Heart left ventricle (tissue), 16 donors: ENCODE data around the gene TRIM24. TPM values are rescaled to one million over a fixed set of nuclear protein-coding genes. Genes with fewer than 3 reads are reported as not detected.

Source experiments
- ATAC-seq, 4 donors: fragments of 200-7000 bp; cut with Tn5 transposase; one replicate each; pipeline ENCODE4 v1.9.1; 2020 to 2022; ENCODE audit warnings: moderate library complexity in 4 of 4, mild to moderate bottlenecking in 3 of 4, moderate number of reproducible peaks in 1 of 4
- DNase-seq, 5 donors: peaks; one replicate each; pipeline ENCODE4 v3.0.0-alpha.2; 2020
- H3K27ac ChIP-seq, 12 donors: fragments of 200-600 bp; sonication (generic) in 4 of 12; one replicate each; pipeline versions ENCODE4 v1.5.0 to v1.8.0; 2016 to 2022; ENCODE audit warnings: mild to moderate bottlenecking in 2 of 12
- H3K27me3 ChIP-seq, 9 donors: fragments of 200-600 bp; sonication (generic) in 2 of 9; one replicate each; pipeline versions ENCODE4 v1.5.1 to v1.8.0; 2016 to 2022; ENCODE audit warnings: mild to moderate bottlenecking in 3 of 9
- H3K36me3 ChIP-seq, 9 donors: fragments of 200-600 bp; sonication (generic) in 2 of 9; one replicate each; pipeline versions ENCODE4 v1.5.0 to v1.8.0; 2018 to 2022; ENCODE audit warnings: mild to moderate bottlenecking in 2 of 9
- H3K4me1 ChIP-seq, 12 donors: fragments of 200-600 bp; sonication (generic) in 4 of 12; one replicate each; pipeline versions ENCODE4 v1.5.0 to v1.8.0; 2016 to 2022; ENCODE audit warnings: mild to moderate bottlenecking in 3 of 12
- H3K4me3 ChIP-seq, 12 donors: fragments of 200-600 bp; sonication (generic) in 4 of 12; one replicate each; pipeline versions ENCODE4 v1.5.0 to v1.8.0; 2017 to 2022; ENCODE audit warnings: mild to moderate bottlenecking in 9 of 12, moderate library complexity in 4 of 12
- H3K9me3 ChIP-seq, 12 donors: fragments of 200-600 bp; sonication (generic) in 4 of 12; one replicate each; pipeline versions ENCODE4 v1.5.0 to v1.8.0; 2016 to 2022; ENCODE audit warnings: mild to moderate bottlenecking in 1 of 12
- POLR2A ChIP-seq, 2 donors: fragments of 450-650 bp; IDR thresholded peaks; one replicate each; pipeline ENCODE4 v1.6.1; 2017; ENCODE audit warnings: antibody characterized with exemption in 2 of 2, mild to moderate bottlenecking in 2 of 2, moderate library complexity in 2 of 2
- WGBS, 4 donors: extraction: QIAGEN DNeasy Blood & Tissue Kit in 2 of 4; methylation state at CpG; one replicate each; pipeline versions ENCODE4 v1.1.5 to v1.1.7; 2013 to 2018; 5-methylcytosine and 5-hydroxymethylcytosine counted together
- intact Hi-C, 10 donors: fragments of 100-400 bp; cut with DNase I; formaldehyde crosslinking; loops; one replicate each; pipeline versions ENCODE4 v1.11.1 to v1.14.2; 2022
- polyA plus RNA-seq, 2 donors: library from polyadenylated mRNA; stranded (reverse); fragments of 200-250 nt; gene quantifications; one replicate each; pipeline ENCODE4 v1.2.3, GENCODE V29; 2013
- total RNA-seq, 9 donors: library from RNA; depleted of rRNA in 2 of 9; stranded (reverse); fragments of >200 nt in 2 of 9; fragmentation: NEBNext Ultra II Directional in 3 of 9; extraction: Animal tissue kit (Norgen Biotek cat#: 25700) in 3 of 9; gene quantifications; one replicate each; pipeline versions ENCODE4 v1.1.0 to v1.2.4, GENCODE V29; 2016 to 2023
- TF ChIP-seq, protein P1 (sequence below), 12 donors: fragments of 200-600 bp; sonication (generic) in 4 of 12; IDR thresholded peaks; one replicate each; pipeline versions ENCODE4 v1.5.0 to v1.8.0; 2018 to 2022; ENCODE audit warnings: antibody characterized with exemption in 12 of 12, mild to moderate bottlenecking in 5 of 12
- donor health status: ischemic (EF 13 %, LVEDD 7.1; RV severe dilation, severe dysfunction).
- donor health status: healthy with polysubstance abuse.
- donor health status: DM: no; HTN: yes; CAD: no.
- donor health status: DM: no; HTN: no; CAD: no.
- donor health status: ischemic (EF 25% LVEDD 6.9; RV normal size, moderate dysfunction).
- donor health status: ischemic (EF 25% LVEDD 5.7; RV mildly dilated, moderate dysfunction).
- donor health status: healthy.
- donor health status: DM: yes; HTN: yes; CAD: no.
- donor health status: ischemic (EF 35%, LVEDD 5.7; RV mildly dilated, moderate dysfunction).
- donor health status: nonischemic (EF 11% LVEDD 7.7; RV severe dilation, severe dysfunction).
- donor health status: DM: yes; HTN: yes; CAD: no.
- donor health status: PGD.
- donor health status: ischemic (EF 29% LVEDD 5.4; RV normal size, mild dysfunction).
- donor health status: nonischemic (EF 23%, LVEDD 6.1; RV moderate dilation, normal function).

The TRIM24 gene
- total and polyA plus RNA-seq, 11 donors, result 9.0 to 27.2 (median 16.8) TPM

DNA sequence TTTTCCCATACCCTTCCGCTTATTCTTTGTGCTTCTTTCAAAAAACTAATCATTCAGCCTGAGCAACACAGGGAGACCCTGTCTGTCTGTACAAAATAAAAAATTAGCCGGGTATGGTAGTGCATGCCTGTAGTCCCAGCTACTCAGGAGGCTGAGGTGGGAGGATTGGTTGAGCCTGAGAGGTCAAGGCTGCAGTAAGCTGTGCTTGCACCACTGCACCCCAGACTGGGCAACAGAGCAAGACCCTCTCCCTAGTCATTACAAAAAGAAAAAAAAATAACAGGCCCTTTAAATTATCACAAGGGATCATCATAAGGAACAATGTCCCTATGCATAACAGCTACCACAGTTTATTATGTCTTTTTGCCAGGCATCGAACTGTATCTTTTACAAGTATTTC lies 119.6 kb downstream of the TRIM24 start:
- H3K4me3 ChIP-seq, result no peak overlapping the region
- TF ChIP-seq POLR2A (IDR thresholded peaks at IDR 0.05), result no peak
- TF ChIP-seq, protein P1, sequence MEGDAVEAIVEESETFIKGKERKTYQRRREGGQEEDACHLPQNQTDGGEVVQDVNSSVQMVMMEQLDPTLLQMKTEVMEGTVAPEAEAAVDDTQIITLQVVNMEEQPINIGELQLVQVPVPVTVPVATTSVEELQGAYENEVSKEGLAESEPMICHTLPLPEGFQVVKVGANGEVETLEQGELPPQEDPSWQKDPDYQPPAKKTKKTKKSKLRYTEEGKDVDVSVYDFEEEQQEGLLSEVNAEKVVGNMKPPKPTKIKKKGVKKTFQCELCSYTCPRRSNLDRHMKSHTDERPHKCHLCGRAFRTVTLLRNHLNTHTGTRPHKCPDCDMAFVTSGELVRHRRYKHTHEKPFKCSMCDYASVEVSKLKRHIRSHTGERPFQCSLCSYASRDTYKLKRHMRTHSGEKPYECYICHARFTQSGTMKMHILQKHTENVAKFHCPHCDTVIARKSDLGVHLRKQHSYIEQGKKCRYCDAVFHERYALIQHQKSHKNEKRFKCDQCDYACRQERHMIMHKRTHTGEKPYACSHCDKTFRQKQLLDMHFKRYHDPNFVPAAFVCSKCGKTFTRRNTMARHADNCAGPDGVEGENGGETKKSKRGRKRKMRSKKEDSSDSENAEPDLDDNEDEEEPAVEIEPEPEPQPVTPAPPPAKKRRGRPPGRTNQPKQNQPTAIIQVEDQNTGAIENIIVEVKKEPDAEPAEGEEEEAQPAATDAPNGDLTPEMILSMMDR (IDR thresholded peaks at IDR 0.05), result no peak
- H3K27me3 ChIP-seq, result no peaks in the 10 kb centered on the region
- H3K27ac ChIP-seq, result no peak overlapping the region
- WGBS, 4 donors, result 96 to 99% (median 98%) methylated on average over 3 of the region's 3 CpGs
- DNase-seq, result no peak
- intact Hi-C loops, result no loop called here
- no peaks in the 10 kb centered on the region for H3K9me3 ChIP-seq
- no peak for ATAC-seq
- no peaks in the 10 kb centered on the region for H3K4me1 ChIP-seq
- H3K36me3 ChIP-seq, result peaks cover 0 to 93% (median 71%) of the 10 kb centered on the region in 9 donors

- Histone ChIP-seq H3K4me1 (peaks cover 0 to 1% (median 0%) of the 10 kb centered on the region in 12 donors), H3K27ac (no peak overlapping the region), H3K4me3 (no peak overlapping the region), H3K36me3 (peaks cover 0 to 97% (median 82%) of the 10 kb centered on the region in 9 donors), H3K9me3 (no peaks in the 10 kb centered on the region), H3K27me3 (no peaks in the 10 kb centered on the region)
- no peak for DNase-seq
- no peak for ATAC-seq
- TF ChIP-seq POLR2A (IDR thresholded peaks at IDR 0.05), result no peak
- TF ChIP-seq, protein P1 (IDR thresholded peaks at IDR 0.05), result no peak
- intact Hi-C loops, result no loop called here
- WGBS, 4 donors, result 95 to 96% (median 95%) methylated on average over 4 of the region's 4 CpGs
Measured at GRCh38 chr7:138581065-138581464, 121.0 kb downstream of the TRIM24 start.

- intact Hi-C loops, result no loop called here
- Histone ChIP-seq H3K4me1 (peaks cover 0 to 11% (median 0%) of the 10 kb centered on the region in 12 donors), H3K9me3 (no peaks in the 10 kb centered on the region), H3K27me3 (no peaks in the 10 kb centered on the region), H3K27ac (no peak overlapping the region), H3K4me3 (no peak overlapping the region), H3K36me3 (peaks cover 0 to 77% (median 62%) of the 10 kb centered on the region in 9 donors)
- no peak for ATAC-seq
- no peak for DNase-seq
- no peak for TF ChIP-seq POLR2A (IDR thresholded peaks at IDR 0.05)
- TF ChIP-seq, protein P1 (IDR thresholded peaks at IDR 0.05), result no peak
Measured at GRCh38 chr7:138584283-138584682, 124.2 kb downstream of the TRIM24 start.

DNA sequence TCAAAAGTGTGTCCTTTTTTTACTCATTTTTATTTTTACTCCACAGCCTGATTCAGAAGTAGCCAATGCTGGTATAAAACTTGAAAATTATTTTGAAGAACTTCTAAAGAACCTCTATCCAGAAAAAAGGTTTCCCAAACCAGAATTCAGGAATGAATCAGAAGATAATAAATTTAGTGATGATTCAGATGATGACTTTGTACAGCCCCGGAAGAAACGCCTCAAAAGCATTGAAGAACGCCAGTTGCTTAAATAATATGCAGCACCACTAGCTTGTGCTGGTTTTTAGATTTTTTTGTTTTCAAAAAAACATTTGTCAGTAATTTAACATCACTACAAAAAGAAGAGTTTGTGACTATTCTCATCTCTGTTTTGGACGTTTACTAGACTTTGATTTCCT lies 124.6 kb downstream of the TRIM24 start:
- Histone ChIP-seq H3K4me1 (peaks cover 0 to 11% (median 0%) of the 10 kb centered on the region in 12 donors), H3K27ac (no peak overlapping the region), H3K4me3 (no peak overlapping the region), H3K36me3 (peaks cover 0 to 73% (median 57%) of the 10 kb centered on the region in 9 donors), H3K9me3 (no peaks in the 10 kb centered on the region), H3K27me3 (no peaks in the 10 kb centered on the region)
- WGBS, 4 donors, result 87 to 93% (median 90%) methylated on average over 4 of the region's 4 CpGs
- TF ChIP-seq, protein P1 (IDR thresholded peaks at IDR 0.05), result no peak
- TF ChIP-seq POLR2A (IDR thresholded peaks at IDR 0.05), result no peak
- intact Hi-C loops, result no loop called here
- no peak for DNase-seq
- no peak for ATAC-seq
